Chondrocyte (in vitro differentiated cells): ENCODE data around the gene ALDH1B1. TPM values are rescaled to one million over a fixed set of nuclear protein-coding genes. Genes with fewer than 3 reads are reported as not detected.

ENCODE experiments used
- DNase-seq: peaks from one replicate; pipeline ENCODE4 v3.0.0; 2021; ENCODE audit warnings: mixed read lengths, low spot score
- H3K27ac Mint-ChIP-seq: one replicate; pipeline ENCODE4 v1.8.0; 2021; ENCODE audit warnings: mild to moderate bottlenecking, moderate library complexity, mixed read lengths; ENCODE audit not compliant: unreplicated experiment
- H3K27me3 Mint-ChIP-seq: 2 replicates; pipeline ENCODE4 v1.8.0; 2021; ENCODE audit warnings: low read depth, mixed read lengths
- H3K36me3 Mint-ChIP-seq: 2 replicates; pipeline ENCODE4 v1.8.0; 2021; ENCODE audit warnings: low read depth, mixed read lengths
- H3K4me1 Mint-ChIP-seq: 2 replicates; pipeline ENCODE4 v1.8.0; 2021; ENCODE audit warnings: low read depth, mild to moderate bottlenecking, mixed read lengths
- H3K4me3 Mint-ChIP-seq: one replicate; pipeline ENCODE4 v1.8.0; 2021; ENCODE audit warnings: mild to moderate bottlenecking, moderate library complexity, mixed read lengths; ENCODE audit not compliant: unreplicated experiment
- H3K9me3 Mint-ChIP-seq: 2 replicates; pipeline ENCODE4 v1.8.0; 2021; ENCODE audit warnings: low read depth, mixed read lengths
- total RNA-seq: library from RNA; stranded (reverse); gene quantifications from 3 replicates; pipeline ENCODE4 v1.2.1, GENCODE V29; 2021
- TF ChIP-seq, protein P1 (sequence below): fragments of 200-600 bp; sonication (generic); IDR thresholded peaks from 2 replicates; pipeline ENCODE4 v1.5.0; 2021; ENCODE audit warnings: antibody characterized with exemption, mild to moderate bottlenecking, moderate library complexity

The ALDH1B1 gene
- total RNA-seq, 1 donor from 2014 or later, result 74.2 TPM

DNA sequence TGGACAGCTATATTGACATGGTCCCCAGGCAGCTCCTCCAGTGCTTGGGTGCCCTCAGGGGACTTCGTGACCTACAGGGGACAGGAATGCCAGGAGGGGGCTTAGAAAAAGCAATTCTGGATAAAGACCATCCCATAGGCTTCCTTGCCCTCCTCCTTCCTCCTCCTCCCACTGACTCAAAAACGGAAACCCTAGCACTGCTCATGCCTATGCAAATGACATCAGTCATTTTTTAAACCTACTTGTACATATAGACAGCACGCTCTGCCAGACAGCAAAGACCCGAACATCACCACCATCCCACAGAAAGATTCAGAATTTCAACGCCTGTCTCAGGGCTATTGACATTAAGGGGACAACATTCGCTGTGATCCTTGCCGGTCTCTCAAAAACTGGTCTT, 20.8 kb downstream of the ALDH1B1 start:
- no peaks in the 10 kb centered on the region for H3K4me1 Mint-ChIP-seq
- H3K36me3 Mint-ChIP-seq, result no peaks in the 10 kb centered on the region
- no peaks in the 10 kb centered on the region for H3K9me3 Mint-ChIP-seq
- H3K27ac Mint-ChIP-seq, result no peak overlapping the region
- H3K4me3 Mint-ChIP-seq, result no peak overlapping the region
- no peak for DNase-seq
- no peaks in the 10 kb centered on the region for H3K27me3 Mint-ChIP-seq
- TF ChIP-seq, protein P1, sequence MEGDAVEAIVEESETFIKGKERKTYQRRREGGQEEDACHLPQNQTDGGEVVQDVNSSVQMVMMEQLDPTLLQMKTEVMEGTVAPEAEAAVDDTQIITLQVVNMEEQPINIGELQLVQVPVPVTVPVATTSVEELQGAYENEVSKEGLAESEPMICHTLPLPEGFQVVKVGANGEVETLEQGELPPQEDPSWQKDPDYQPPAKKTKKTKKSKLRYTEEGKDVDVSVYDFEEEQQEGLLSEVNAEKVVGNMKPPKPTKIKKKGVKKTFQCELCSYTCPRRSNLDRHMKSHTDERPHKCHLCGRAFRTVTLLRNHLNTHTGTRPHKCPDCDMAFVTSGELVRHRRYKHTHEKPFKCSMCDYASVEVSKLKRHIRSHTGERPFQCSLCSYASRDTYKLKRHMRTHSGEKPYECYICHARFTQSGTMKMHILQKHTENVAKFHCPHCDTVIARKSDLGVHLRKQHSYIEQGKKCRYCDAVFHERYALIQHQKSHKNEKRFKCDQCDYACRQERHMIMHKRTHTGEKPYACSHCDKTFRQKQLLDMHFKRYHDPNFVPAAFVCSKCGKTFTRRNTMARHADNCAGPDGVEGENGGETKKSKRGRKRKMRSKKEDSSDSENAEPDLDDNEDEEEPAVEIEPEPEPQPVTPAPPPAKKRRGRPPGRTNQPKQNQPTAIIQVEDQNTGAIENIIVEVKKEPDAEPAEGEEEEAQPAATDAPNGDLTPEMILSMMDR, result no peak

DNA sequence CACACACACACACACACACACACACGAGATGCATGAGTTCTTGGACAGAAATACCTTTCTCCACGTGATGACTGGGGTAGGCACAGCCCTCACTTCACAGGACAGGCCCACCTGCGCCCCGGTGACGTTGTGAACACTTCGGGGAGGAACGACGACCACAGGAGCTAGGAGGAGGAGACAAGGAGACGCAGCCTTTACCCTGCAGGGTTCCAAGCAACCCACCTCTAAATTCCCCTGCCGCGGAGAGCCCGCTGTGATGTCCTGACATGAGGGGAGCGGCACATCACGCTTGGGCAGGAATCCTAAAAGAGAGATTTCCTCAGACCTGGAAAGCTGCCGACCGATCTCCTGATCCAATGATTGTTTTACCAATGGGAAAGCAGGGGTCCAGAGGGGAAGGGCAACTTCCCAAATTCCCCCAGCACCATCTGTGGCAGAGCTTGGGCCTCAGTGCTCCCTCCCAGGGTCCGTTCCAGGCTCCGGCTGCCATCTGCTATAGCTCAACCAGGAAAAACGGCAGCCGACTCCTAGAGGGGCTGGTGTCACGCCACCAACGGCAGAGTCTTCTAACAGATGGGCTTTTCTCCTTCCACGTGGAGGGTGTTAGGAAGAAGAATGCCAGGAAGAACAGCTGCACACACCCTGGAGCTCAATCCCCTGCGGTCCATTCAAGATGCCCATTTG, 21.7 kb downstream of the ALDH1B1 start:
- Mint-ChIP-seq H3K27ac (no peak overlapping the region), H3K4me3 (no peak overlapping the region), H3K4me1 (no peaks in the 10 kb centered on the region), H3K36me3 (no peaks in the 10 kb centered on the region), H3K27me3 (no peaks in the 10 kb centered on the region), H3K9me3 (no peaks in the 10 kb centered on the region)
- peak; percentile 56 for DNase-seq
- TF ChIP-seq, protein P1, result no peak

DNA sequence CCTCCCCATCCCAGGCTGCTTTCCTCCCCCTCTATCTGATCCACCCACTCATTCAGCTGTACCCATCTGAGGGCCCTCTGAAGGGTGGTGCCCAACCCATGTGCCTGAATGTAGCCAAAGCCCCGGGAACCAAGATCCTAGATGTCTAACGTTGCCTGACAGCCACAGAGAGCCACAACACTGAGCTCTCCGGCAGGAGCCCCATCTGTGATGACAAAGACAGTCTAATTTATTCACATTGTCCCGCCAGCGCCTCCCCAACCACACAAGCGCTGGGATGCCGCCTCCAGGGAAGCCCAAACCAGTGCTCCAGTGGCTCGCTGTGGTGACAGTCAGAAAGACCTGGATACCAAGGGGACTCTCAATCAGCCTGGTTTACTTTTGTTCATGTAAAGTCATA, 23.4 kb downstream of the ALDH1B1 start:
- H3K4me3 Mint-ChIP-seq, result no peak overlapping the region
- H3K4me1 Mint-ChIP-seq, result no peaks in the 10 kb centered on the region
- H3K27ac Mint-ChIP-seq, result no peak overlapping the region
- H3K27me3 Mint-ChIP-seq, result no peaks in the 10 kb centered on the region
- TF ChIP-seq, protein P1, result no peak
- H3K36me3 Mint-ChIP-seq, result no peaks in the 10 kb centered on the region
- no peaks in the 10 kb centered on the region for H3K9me3 Mint-ChIP-seq
- no peak for DNase-seq

DNA sequence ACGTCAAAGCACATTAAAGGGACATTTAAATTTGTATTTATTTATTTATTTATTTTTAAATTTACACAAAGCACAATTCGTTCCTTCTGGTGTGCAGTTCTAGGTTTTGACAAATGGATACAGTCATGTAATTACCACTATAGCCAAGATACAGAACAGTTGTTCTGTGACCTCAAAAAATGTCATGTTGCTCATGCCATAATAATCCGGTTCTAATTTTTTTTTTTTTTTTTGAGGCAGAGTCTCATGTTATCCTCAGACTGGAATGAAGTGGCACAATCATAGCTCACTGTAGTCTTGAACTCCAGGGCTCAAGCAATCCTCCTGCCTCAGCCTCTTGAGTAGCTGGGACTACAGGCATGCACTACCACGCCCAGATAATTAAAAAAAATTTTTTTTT, 24.0 kb downstream of the ALDH1B1 start:
- Mint-ChIP-seq H3K4me3 (no peak overlapping the region), H3K27me3 (no peaks in the 10 kb centered on the region), H3K4me1 (peaks cover 5% of the 10 kb centered on the region), H3K9me3 (no peaks in the 10 kb centered on the region), H3K36me3 (no peaks in the 10 kb centered on the region), H3K27ac (no peak overlapping the region)
- DNase-seq, result no peak
- TF ChIP-seq, protein P1, result no peak

DNA sequence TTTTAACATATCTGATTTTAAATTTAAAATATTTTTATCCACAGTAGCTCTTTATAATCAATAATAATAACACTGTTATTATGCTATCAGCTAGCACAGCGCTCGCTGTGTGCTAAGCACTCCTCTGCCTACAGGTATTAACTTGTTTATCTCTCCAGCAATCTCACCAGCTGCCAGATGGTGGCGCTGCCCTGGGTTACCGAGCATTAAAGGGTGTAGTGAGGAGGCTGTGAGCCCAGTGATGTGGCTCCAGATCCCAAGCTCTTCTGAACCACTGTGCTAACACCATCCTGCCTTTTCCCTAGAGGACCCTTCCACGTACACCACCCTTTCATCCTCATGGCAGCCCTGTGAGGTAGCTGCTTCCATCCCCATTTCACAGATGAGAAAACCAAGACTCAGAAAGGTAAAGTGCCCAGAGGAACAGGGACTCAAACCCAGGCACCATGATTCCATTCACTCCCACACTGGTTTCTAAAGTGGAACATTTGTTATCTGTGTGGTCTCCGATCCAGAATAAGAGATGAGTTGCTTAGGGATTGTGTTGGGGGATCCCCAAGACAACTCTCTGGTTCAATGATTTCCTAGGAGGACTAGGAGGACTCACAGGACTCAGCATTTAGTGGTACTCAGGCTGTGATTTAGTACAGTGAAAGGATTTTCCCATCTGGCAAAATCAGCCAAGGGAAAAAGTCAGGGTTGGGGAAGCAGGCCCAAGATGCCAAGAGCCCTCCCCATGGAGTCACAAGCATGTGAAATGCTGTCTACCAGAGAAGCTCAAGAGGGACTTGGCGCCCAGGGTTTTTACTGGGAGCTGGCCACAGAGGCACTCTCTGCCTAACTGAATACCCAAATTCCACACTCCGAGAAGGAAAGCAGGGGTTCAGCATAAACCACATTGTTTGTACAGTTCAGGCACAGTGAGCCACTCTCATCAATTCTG, 24.8 kb downstream of the ALDH1B1 start:
- H3K36me3 Mint-ChIP-seq, result no peaks in the 10 kb centered on the region
- H3K27ac Mint-ChIP-seq, result no peak overlapping the region
- DNase-seq, result no peak
- H3K4me1 Mint-ChIP-seq, result peaks cover 12% of the 10 kb centered on the region
- H3K9me3 Mint-ChIP-seq, result no peaks in the 10 kb centered on the region
- no peaks in the 10 kb centered on the region for H3K27me3 Mint-ChIP-seq
- TF ChIP-seq, protein P1, result peak; percentile 77
- H3K4me3 Mint-ChIP-seq, result no peak overlapping the region
